Measurements from ENCODE around the gene B9D1. TPM values are rescaled to one million over a fixed set of nuclear protein-coding genes. Genes with fewer than 3 reads are reported as not detected.

Gene B9D1
- total and polyA plus RNA-seq, 2 donors: 14.4 to 14.5 TPM

DNA sequence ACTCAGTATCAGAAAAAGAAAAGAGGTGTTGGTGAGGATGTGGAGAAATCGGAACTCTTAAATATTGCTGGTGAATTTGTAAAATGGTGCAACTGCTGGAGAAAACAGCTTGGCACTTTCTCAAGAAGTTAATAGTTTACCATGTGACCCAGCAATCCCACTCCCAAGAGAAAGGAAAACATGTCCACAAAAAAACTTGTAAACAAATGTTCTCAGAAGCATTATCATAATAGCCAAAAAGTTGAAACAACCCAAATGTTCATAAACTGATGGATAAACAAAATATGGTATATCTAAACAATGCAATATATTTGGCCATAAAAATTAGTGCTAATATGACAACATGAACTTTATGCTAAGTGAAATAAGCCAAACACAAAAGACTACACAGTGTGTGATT is 13.2 kb upstream of the B9D1 start:
- Histone ChIP-seq H3K36me3 (ENCODE audit: insufficient read depth) (peaks cover 2% of the 10 kb centered on the region), H3K4me3 (ENCODE audit: low read depth, low read length) (no peak overlapping the region), H3K27ac (ENCODE audit: low read depth) (no peak overlapping the region), H3K4me1 (ENCODE audit: insufficient read depth) (no peaks in the 10 kb centered on the region)
- WGBS: 65% methylated on average over 1 of the region's 1 CpG
- DNase-seq (ENCODE audit: extremely low spot score): no peak

DNA sequence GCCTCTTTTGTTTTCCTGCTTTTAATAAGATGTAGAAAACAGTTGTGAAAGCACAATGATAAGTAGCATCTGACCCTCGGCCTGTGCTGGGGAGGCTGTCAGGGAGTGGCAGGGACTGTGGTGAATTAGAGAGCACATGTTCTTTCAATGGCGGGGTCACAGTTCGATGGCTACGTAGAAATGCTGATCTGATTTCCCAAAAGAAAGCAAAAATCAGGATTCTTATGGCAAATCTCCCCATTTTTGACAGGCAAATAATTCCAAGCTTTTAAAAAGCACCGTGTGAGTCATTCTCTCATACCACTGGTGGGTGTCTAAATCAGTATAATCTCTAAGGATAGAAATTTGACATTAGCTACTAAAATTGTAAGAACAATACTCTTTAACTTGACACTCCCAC is 11.6 kb upstream of the B9D1 start:
- Histone ChIP-seq H3K36me3 (ENCODE audit: insufficient read depth) (no peaks in the 10 kb centered on the region), H3K4me1 (ENCODE audit: insufficient read depth) (no peaks in the 10 kb centered on the region), H3K27ac (ENCODE audit: low read depth) (no peak overlapping the region), H3K4me3 (ENCODE audit: low read depth, low read length) (no peak overlapping the region)
- no peak for DNase-seq (ENCODE audit: extremely low spot score)
- WGBS: 74% methylated on average over 5 of the region's 5 CpGs

DNA sequence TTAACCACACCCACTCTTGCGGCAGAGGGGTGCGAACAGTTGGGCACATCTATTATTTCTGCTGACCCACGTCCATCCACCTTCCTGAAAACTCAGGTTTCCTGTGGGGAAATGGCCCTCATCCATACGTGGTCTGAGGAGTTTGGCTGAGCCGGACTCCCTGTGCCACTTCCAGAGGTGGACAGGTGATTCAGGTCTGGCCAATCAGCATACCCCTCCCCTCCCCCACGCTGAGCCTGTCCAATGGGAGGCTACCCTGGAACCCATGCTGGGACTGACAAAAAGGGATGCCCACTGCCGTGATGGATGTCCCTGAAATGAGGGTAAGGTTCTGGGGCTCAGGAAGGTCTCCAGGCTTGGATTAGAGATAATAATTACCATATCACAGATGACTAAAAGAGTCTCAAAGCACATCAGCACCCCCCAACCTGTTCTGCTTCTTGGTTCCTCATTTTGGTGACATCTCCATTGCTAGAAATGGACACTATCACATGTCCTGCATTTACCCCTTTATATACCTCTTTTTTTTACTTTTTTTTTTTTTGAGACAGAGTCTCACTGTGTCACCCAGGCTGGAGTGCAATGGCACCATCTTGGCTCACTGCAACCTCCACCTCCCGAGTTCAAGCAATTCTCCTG is 10.5 kb upstream of the B9D1 start:
- no peak for DNase-seq (ENCODE audit: extremely low spot score)
- Histone ChIP-seq H3K27ac (ENCODE audit: low read depth) (no peak overlapping the region), H3K36me3 (ENCODE audit: insufficient read depth) (no peaks in the 10 kb centered on the region), H3K4me3 (ENCODE audit: low read depth, low read length) (no peak overlapping the region), H3K4me1 (ENCODE audit: insufficient read depth) (no peaks in the 10 kb centered on the region)
- WGBS: 84% methylated on average over 8 of the region's 8 CpGs

DNA sequence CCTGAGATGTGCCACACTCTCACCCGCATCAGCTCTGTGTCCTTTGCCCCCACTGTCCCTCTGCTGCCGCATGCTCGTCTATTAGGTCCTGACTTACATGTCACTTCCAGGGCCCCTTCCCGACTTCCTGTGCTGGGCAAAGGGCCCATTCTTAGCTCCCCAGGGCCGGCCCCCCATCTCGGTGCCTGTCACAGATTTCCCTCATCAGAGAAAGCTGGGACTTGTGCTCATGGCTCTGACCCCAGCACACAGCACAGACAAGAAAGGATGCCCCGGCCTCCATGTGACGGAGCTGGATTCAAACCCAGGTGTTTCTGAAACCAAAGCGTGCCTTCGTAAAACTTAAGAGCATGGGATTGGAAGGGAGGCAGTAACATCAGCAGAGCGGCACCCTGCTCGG is 9.9 kb upstream of the B9D1 start:
- Histone ChIP-seq H3K36me3 (ENCODE audit: insufficient read depth) (no peaks in the 10 kb centered on the region), H3K27ac (ENCODE audit: low read depth) (no peak overlapping the region), H3K4me3 (ENCODE audit: low read depth, low read length) (no peak overlapping the region), H3K4me1 (ENCODE audit: insufficient read depth) (no peaks in the 10 kb centered on the region)
- DNase-seq (ENCODE audit: extremely low spot score): no peak
- 78% methylated on average over 12 of the region's 12 CpGs for WGBS

DNA sequence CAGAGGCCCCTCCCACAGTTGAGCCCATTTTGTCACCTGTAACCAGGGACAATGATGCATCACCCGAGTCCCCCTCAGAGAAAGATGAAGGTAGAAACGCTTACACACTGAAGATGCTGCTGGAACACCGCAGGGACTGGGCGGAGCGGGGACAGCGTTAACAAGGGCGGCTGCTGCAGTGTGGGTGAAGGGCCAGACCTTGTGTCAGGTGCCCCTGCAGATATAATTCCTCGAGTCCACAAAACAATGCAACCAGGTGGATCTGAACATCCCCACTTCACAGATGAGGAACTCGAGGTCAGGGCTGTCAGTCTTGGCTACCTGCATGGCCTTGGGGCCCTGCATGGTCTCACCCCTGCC is 9.5 kb upstream of the B9D1 start:
- no peak for DNase-seq (ENCODE audit: extremely low spot score)
- Histone ChIP-seq H3K4me3 (ENCODE audit: low read depth, low read length) (no peak overlapping the region), H3K36me3 (ENCODE audit: insufficient read depth) (no peaks in the 10 kb centered on the region), H3K27ac (ENCODE audit: low read depth) (no peak overlapping the region), H3K4me1 (ENCODE audit: insufficient read depth) (no peaks in the 10 kb centered on the region)
- 86% methylated on average over 9 of the region's 9 CpGs for WGBS

DNA sequence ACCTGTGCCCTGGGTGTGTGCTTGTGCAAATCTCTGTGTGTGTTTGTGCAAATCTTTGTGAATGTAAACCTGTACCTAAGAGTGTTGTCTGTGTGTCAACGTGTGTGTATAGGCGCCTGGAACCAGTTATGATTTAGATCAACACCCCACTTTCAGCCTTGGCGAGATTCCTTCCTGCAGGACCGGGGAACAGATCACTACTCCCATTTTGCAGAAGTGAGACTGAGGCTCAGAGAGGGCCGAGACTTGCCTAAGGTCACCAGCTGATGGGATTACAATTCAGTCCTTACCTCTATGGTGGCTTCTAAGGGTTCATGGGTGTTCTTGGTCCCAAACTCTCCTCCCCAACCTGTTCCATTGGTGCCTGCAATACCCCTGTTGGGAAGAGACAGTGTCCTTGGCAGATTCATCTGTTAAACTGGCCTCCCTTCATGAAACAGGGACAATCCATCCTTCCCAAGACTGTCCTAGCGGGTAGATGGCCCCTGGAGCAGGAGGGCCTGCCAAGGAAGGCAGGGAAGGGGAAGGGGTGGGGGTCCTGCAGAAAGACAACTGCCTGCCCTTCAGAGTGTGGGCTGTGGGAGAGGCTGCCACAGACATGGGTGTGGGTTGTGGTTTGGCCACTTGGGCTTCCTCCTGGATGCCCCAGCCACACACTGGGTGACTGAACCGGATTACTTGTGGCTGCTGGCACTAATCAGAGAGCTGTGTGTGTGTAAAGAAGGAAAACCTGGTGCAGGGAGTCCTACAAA is 8.9 kb upstream of the B9D1 start:
- H3K36me3 ChIP-seq (ENCODE audit: insufficient read depth): no peaks in the 10 kb centered on the region
- no peaks in the 10 kb centered on the region for H3K4me1 ChIP-seq (ENCODE audit: insufficient read depth)
- H3K4me3 ChIP-seq (ENCODE audit: low read depth, low read length): no peak overlapping the region
- 90% methylated on average over 7 of the region's 7 CpGs for WGBS
- DNase-seq (ENCODE audit: extremely low spot score): no peak
- no peak overlapping the region for H3K27ac ChIP-seq (ENCODE audit: low read depth)

DNA sequence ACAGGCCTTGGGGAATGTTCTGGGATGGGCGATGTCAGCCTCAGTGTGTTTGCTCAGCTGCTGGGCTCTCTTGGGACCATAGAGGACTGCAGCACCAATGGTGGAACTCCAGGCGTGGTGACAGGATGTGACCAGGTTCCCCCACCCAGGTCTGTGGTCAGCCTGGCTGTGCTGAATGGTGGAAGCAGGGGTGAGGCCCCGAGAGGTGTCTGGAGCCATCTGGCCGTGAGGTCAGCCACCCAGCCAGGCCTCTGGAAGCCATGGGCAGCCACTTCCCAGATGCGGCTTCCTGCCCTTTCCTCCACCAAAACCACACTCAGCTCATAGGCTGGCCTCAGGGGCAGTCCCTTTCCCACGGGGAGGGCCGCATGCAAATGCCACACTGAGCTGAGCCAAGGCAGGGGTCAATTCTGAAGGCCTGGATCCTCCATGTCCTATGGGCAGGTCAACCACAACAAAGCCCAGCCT is 8.0 kb upstream of the B9D1 start:
- Histone ChIP-seq H3K4me1 (ENCODE audit: insufficient read depth) (no peaks in the 10 kb centered on the region), H3K27ac (ENCODE audit: low read depth) (no peak overlapping the region), H3K4me3 (ENCODE audit: low read depth, low read length) (no peak overlapping the region), H3K36me3 (ENCODE audit: insufficient read depth) (no peaks in the 10 kb centered on the region)
- no peak for DNase-seq (ENCODE audit: extremely low spot score)
- WGBS: 82% methylated on average over 7 of the region's 7 CpGs

DNA sequence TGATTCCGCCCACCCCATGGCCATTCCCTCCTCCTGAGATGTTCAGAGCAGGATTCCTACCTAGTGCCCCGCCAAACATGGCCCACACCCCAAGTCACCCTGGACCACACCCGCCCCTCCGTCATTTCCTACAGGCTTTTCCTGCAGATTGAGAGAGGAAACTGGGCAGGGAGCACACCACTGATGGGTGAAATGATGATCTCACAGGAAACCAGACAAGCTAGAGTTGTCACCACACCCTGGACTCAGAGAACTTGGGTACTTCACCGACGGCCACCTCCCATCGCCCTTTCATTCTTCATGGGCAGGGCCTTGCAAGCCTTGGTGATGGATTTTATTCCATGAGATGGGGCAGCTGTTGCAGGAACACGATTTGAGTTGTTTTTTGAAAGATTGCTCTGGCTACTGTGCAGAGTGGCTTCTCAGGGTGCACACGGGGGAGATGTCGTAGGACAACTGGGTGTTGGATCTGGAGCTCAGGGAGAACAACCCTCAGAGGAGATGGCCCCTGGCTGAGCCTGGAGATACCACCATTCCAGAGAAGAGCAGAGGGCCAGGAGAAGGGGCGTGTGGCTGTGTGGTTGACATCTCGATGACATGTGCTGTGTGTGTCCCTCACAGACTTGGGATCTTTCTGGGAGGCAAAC is 7.4 kb upstream of the B9D1 start:
- 78% methylated on average over 12 of the region's 12 CpGs for WGBS
- Histone ChIP-seq H3K4me1 (ENCODE audit: insufficient read depth) (no peaks in the 10 kb centered on the region), H3K4me3 (ENCODE audit: low read depth, low read length) (no peak overlapping the region), H3K27ac (ENCODE audit: low read depth) (no peak overlapping the region), H3K36me3 (ENCODE audit: insufficient read depth) (no peaks in the 10 kb centered on the region)
- DNase-seq (ENCODE audit: extremely low spot score): no peak

DNA sequence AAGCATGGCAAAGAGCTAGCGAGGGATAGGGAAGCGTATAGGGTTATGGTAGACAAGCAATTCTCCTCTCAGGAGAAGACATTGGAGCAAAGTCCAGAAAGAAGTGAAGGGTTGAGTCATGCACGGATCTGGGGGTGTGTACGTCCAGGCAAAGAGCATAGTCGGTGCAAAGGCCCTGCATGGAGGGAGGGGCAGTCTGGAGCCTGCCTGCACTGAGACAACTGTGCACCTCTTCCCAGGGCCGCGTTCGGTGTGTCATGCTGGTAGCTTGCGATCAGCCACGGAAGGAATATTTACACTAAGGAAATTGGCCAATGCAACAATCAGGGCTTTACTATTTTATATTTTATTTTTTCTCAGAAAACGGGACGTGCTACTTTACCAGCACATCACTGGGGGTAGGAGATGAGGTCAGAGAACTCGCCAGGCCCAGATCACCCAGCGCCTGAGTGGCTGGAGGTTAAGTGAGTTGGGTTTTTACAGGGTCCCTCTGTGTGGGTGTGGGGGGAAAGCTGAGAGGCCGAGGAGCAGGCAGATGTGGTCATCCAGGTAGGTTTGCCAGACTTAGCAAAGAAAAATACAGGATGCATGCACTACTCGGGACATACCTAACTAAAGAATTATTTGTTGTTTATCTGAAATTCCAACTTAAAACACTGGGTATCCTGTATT is 6.7 kb upstream of the B9D1 start:
- DNase-seq (ENCODE audit: extremely low spot score): no peak

DNA sequence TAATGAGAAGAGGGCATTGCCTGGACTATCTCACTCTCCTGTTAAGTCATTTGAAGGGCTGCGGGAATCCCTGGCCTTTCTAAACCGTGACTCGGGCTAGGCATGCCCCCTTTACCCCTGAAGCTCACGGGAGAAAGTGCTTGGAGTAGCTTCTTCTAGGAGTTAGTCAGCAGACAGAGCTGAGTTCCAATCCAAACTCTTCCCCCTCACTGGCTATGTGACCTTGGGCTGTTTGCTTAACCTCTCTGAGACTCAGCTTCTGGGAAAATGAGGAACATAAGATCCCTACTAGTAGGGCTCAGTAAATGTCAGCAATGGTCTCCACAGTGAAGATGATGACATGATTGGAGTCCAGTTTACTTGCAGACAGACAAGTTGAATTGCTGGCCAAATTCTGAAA is 5.7 kb upstream of the B9D1 start:
- no peak overlapping the region for H3K4me3 ChIP-seq (ENCODE audit: low read depth, low read length)
- no peak overlapping the region for H3K27ac ChIP-seq (ENCODE audit: low read depth)
- H3K36me3 ChIP-seq (ENCODE audit: insufficient read depth): no peaks in the 10 kb centered on the region
- WGBS: 86% methylated on average over 4 of the region's 4 CpGs
- H3K4me1 ChIP-seq (ENCODE audit: insufficient read depth): no peaks in the 10 kb centered on the region
- no peak for DNase-seq (ENCODE audit: extremely low spot score)

More for the DNA sequence above, 6.7 kb upstream of the B9D1 start:
- no peaks in the 10 kb centered on the region for H3K36me3 ChIP-seq (ENCODE audit: insufficient read depth)
- no peak overlapping the region for H3K27ac ChIP-seq (ENCODE audit: low read depth)
- no peaks in the 10 kb centered on the region for H3K4me1 ChIP-seq (ENCODE audit: insufficient read depth)
- 94% methylated on average over 16 of the region's 16 CpGs for WGBS
- no peak overlapping the region for H3K4me3 ChIP-seq (ENCODE audit: low read depth, low read length)

DNA sequence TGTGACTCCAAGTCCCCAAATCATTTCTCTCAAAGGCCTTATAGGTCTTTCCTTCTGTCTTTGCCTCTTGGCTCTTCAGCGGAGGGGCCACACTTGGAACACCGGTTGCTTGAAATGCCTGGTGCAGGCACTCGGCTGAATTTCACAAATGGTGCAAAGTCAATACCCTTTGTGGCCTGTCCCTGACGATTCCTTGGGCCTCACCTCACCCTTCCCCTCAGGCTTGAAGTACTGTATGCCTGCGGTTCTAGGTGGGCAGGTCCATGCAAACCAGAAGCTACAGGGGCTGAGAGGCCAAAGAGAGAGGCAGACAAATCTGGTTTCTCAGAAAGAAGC is 4.1 kb upstream of the B9D1 start:
- DNase-seq (ENCODE audit: extremely low spot score): no peak
- Histone ChIP-seq H3K4me3 (ENCODE audit: low read depth, low read length) (no peak overlapping the region), H3K4me1 (ENCODE audit: insufficient read depth) (no peaks in the 10 kb centered on the region), H3K27ac (ENCODE audit: low read depth) (no peak overlapping the region), H3K36me3 (ENCODE audit: insufficient read depth) (no peaks in the 10 kb centered on the region)
- 91% methylated on average over 5 of the region's 5 CpGs for WGBS

DNA sequence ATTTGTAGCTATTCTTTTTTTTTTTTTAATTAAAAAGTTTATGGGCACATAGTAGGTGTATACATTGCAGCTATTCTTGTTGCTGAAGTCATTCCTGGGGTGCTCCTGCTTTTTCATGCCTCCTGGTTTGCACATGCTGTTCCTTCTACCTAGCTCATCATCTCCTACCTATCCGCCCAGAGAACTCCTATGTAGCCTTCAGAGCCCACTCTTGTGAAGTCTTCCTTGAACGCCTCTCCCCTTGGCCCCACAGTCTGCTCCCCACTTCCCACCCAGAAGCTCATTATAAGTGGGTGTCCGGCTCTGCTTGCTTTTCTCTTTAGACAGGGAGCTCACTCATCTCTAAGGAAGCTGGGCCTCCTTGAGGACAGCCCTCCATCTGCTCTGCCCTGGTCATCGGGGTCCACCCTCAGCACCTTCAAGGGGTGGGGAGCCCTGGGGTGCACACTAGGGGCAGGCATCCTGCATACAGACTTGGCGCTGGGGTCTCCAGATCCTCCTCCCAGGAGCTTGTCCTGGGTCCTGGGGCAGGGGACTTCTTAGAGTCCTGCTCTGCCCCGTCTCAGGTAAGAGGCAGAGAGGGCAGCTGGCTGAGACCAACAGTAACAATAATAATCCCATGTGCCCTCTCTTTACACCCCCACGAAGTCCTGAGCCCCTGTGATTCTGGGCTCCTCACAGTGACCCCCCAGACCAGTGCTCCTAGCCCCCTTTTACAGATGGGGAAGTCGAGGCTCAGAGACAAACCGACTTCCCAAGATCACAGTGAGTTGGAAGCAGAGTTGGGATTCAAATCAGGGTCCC is 3.5 kb upstream of the B9D1 start:
- Histone ChIP-seq H3K36me3 (ENCODE audit: insufficient read depth) (no peaks in the 10 kb centered on the region), H3K4me1 (ENCODE audit: insufficient read depth) (no peaks in the 10 kb centered on the region), H3K27ac (ENCODE audit: low read depth) (no peak overlapping the region), H3K4me3 (ENCODE audit: low read depth, low read length) (no peak overlapping the region)
- no peak for DNase-seq (ENCODE audit: extremely low spot score)
- 92% methylated on average over 9 of the region's 9 CpGs for WGBS

DNA sequence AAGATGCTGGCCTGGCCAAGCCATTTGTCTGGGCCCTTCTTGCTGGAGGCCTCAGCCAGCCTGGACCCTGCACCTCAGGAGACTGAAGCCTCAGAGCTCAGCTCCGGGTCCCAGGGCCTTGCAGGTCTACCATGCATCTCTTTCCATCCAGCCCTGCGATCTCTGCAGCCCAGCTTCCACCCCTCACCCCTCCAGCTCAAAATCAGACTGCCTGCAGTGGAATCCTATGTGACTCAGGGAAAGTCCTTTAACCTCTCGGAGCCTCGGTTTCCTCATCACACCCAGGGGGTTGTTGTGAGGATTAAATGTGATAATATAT is 2.9 kb upstream of the B9D1 start:
- DNase-seq (ENCODE audit: extremely low spot score): no peak
- Histone ChIP-seq H3K4me3 (ENCODE audit: low read depth, low read length) (no peak overlapping the region), H3K4me1 (ENCODE audit: insufficient read depth) (no peaks in the 10 kb centered on the region), H3K27ac (ENCODE audit: low read depth) (no peak overlapping the region), H3K36me3 (ENCODE audit: insufficient read depth) (no peaks in the 10 kb centered on the region)
- WGBS: 87% methylated on average over 4 of the region's 4 CpGs

Measured in urinary bladder (tissue), 4 donors.